ENCODE results near the gene DNAJC18. TPM values are rescaled to one million over a fixed set of nuclear protein-coding genes. Genes with fewer than 3 reads are reported as not detected.
"Not testable (repeated sequence)": the region's sequence is repeated elsewhere in the genome, so short reads cannot be mapped to it uniquely, and the experiment has no call there.

DNAJC18 gene
- total RNA-seq, 1 experiment from 2014 or later, result 12.5 TPM

DNA sequence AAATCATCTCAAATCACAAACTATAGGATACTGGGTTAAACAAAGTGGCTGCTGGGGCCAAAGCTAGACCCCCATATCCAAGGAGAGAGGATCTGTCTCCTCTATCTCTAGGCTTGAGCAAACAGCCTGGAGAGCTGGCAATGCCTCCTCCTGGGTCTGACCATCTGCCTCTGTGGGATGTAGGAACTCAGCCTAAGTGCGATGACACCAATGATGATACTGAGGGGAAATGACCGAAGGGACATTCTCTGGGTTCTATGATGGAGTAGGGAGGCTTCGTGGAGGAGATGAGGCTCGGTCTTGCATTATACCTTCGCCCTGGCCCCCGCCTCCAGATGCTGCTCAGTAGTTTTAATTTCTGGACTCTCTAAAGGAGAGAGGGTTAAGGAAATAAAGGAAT is 26.2 kb downstream of the DNAJC18 start:
- Histone ChIP-seq H3K27me3 (replicated peaks; ENCODE audit: control insufficient read depth, insufficient read depth, low read length) (no peaks in the 10 kb centered on the region), H3K4me1 (no peaks in the 10 kb centered on the region), H3K9me3 (no peaks in the 10 kb centered on the region), H3K4me3 (ENCODE audit: low read depth, low read length) (no peak overlapping the region), H3K36me3 (ENCODE audit: control insufficient read depth, insufficient read depth, low read length) (no peaks in the 10 kb centered on the region)
- TF ChIP-seq, protein P1, sequence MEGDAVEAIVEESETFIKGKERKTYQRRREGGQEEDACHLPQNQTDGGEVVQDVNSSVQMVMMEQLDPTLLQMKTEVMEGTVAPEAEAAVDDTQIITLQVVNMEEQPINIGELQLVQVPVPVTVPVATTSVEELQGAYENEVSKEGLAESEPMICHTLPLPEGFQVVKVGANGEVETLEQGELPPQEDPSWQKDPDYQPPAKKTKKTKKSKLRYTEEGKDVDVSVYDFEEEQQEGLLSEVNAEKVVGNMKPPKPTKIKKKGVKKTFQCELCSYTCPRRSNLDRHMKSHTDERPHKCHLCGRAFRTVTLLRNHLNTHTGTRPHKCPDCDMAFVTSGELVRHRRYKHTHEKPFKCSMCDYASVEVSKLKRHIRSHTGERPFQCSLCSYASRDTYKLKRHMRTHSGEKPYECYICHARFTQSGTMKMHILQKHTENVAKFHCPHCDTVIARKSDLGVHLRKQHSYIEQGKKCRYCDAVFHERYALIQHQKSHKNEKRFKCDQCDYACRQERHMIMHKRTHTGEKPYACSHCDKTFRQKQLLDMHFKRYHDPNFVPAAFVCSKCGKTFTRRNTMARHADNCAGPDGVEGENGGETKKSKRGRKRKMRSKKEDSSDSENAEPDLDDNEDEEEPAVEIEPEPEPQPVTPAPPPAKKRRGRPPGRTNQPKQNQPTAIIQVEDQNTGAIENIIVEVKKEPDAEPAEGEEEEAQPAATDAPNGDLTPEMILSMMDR (IDR thresholded peaks at IDR 0.05; ENCODE audit: insufficient read depth in 1 of 2, low read depth in 1 of 2, low read length in 1 of 2, severe bottlenecking in 1 of 2, unreplicated experiment in 1 of 2), result no peak
- no peak overlapping the region for H3K27ac Mint-ChIP-seq (ENCODE audit: unreplicated experiment)
- no peak overlapping the region for H3K4me3 Mint-ChIP-seq (ENCODE audit: unreplicated experiment)
- no TSS peak for BruUV-seq (replicated peaks)
- CTCF ChIA-PET, result no interaction called here
- no peak for DNase-seq
- H3K36me3 Mint-ChIP-seq (ENCODE audit: insufficient read depth, unreplicated experiment), result no peaks in the 10 kb centered on the region
- no peaks in the 10 kb centered on the region for H3K27me3 Mint-ChIP-seq (ENCODE audit: insufficient read depth, unreplicated experiment)
- intact Hi-C loops (cut with micrococcal nuclease; ENCODE audit: unreplicated experiment), result no loop called here
- H3K4me1 Mint-ChIP-seq (ENCODE audit: low read depth, unreplicated experiment), result no peaks in the 10 kb centered on the region
- H3K9me3 Mint-ChIP-seq (ENCODE audit: unreplicated experiment), result no peaks in the 10 kb centered on the region
- POLR2A ChIA-PET, result no interaction called here

DNA sequence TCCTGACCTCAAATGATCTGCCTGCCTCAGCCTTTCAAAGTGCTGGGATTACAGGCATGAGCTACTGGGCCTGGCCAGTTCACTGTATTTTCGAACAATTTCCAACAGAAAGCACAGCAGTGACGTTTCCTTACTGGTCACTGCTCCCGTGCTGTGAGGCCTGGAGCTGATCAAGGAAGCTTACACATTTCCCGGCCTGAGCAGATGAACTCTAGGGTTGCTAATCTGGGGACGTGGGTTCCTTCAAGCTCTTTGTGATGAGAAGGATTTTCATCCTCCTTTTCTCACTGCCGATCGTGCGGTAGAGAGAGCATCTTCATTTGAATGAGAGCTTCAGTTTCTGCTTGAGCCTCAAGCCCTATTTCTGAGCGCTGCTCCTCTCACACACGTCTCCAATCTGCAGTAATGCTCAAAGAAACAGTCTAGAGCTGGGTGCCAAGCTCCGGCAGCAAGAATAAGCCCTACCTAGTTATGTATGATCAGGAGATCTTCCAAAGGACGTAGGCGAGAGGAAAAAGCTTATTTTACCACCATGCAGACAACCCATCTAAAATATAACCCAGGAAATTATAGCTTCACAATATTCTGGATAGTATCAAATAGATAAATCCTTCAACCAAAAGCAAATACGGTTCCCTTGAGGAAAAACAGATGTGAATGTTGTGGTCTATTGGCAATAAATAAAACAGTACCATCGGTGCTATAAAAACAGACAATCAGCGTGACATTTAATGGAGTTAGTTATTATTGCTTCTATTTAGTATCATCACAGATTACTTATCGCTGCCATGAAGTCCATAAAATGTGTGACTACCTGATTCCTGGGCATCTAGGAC is 28.1 kb downstream of the DNAJC18 start:
- POLR2A ChIA-PET, result no interaction called here
- Histone ChIP-seq H3K9me3 (no peaks in the 10 kb centered on the region), H3K36me3 (ENCODE audit: control insufficient read depth, insufficient read depth, low read length) (no peaks in the 10 kb centered on the region), H3K4me3 (ENCODE audit: low read depth, low read length) (no peak overlapping the region), H3K4me1 (no peaks in the 10 kb centered on the region), H3K27me3 (replicated peaks; ENCODE audit: control insufficient read depth, insufficient read depth, low read length) (no peaks in the 10 kb centered on the region)
- BruUV-seq (replicated peaks), result no TSS peak
- no peaks in the 10 kb centered on the region for H3K27me3 Mint-ChIP-seq (ENCODE audit: insufficient read depth, unreplicated experiment)
- H3K4me3 Mint-ChIP-seq (ENCODE audit: unreplicated experiment), result no peak overlapping the region
- no peak overlapping the region for H3K27ac Mint-ChIP-seq (ENCODE audit: unreplicated experiment)
- no peaks in the 10 kb centered on the region for H3K36me3 Mint-ChIP-seq (ENCODE audit: insufficient read depth, unreplicated experiment)
- intact Hi-C loops (cut with micrococcal nuclease; ENCODE audit: unreplicated experiment), result no loop called here
- no peak for DNase-seq
- CTCF ChIA-PET, result interaction anchor here (0.5 to 1.1 kb wide), 4 partner anchors 9 to 658 kb away, joined by 3 read pairs; partner anchors contain the start of gene CTNNA1
- no peaks in the 10 kb centered on the region for H3K9me3 Mint-ChIP-seq (ENCODE audit: unreplicated experiment)
- TF ChIP-seq, protein P1 (IDR thresholded peaks at IDR 0.05; ENCODE audit: insufficient read depth in 1 of 2, low read depth in 1 of 2, low read length in 1 of 2, severe bottlenecking in 1 of 2, unreplicated experiment in 1 of 2), result no peak
- no peaks in the 10 kb centered on the region for H3K4me1 Mint-ChIP-seq (ENCODE audit: low read depth, unreplicated experiment)

DNA sequence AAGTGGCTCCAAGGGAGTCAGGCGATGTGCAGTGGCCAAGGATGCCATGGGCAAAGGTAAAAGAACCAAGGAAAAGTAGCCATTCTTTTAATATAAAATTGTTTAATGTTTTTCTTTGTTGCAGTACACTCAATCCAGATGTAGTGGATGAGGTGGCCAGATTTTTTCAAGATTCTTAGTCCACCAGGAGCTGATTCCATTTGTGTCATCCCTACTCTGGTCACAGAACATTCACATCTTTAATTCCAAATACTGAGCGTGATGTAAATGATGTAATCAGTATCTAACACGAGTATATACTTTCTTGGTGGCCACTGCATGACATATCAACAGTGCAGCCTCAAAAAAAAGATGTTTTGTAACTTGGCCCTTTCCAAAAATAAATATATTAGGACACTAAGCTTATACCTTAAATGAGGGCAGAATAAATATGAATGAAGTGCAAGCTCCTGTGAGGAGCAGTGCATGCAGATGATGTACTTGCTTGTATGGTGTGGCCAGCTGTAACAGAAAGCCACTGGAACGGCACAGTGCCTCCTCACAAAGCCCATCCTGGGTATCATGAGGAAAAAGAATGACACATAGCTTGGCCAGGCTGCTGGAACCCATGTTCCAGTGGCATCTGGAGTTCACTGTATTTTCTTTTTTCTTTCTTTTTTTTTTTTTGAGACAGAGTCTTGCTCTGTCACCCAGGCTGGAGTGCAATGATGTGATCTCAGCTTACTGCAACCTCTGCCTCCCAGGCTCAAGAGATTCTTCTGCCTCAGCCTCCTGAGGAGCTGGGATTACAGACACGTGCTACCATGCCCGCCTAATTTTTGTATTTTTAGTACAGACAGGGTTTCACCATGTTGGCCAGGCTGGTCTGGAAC is 29.0 kb downstream of the DNAJC18 start:
- H3K4me1 Mint-ChIP-seq (ENCODE audit: low read depth, unreplicated experiment), result no peaks in the 10 kb centered on the region
- H3K27me3 Mint-ChIP-seq (ENCODE audit: insufficient read depth, unreplicated experiment), result no peaks in the 10 kb centered on the region
- H3K4me1 ChIP-seq, result no peaks in the 10 kb centered on the region
- no peak overlapping the region for H3K4me3 ChIP-seq (ENCODE audit: low read depth, low read length)
- H3K4me3 Mint-ChIP-seq (ENCODE audit: unreplicated experiment), result no peak overlapping the region
- TF ChIP-seq, protein P1 (IDR thresholded peaks at IDR 0.05; ENCODE audit: insufficient read depth in 1 of 2, low read depth in 1 of 2, low read length in 1 of 2, severe bottlenecking in 1 of 2, unreplicated experiment in 1 of 2), result no peak
- H3K36me3 Mint-ChIP-seq (ENCODE audit: insufficient read depth, unreplicated experiment), result no peaks in the 10 kb centered on the region
- no peak overlapping the region for H3K27ac Mint-ChIP-seq (ENCODE audit: unreplicated experiment)
- CTCF ChIA-PET, result interaction anchor here (0.6 to 1.1 kb wide), 2 partner anchors 10 to 102 kb away, joined by 3 read pairs; no protein-coding TSS in a partner anchor
- no TSS peak for BruUV-seq (replicated peaks)
- POLR2A ChIA-PET, result no interaction called here
- no peaks in the 10 kb centered on the region for H3K9me3 ChIP-seq
- no peaks in the 10 kb centered on the region for H3K36me3 ChIP-seq (ENCODE audit: control insufficient read depth, insufficient read depth, low read length)
- DNase-seq, result no peak
- no peaks in the 10 kb centered on the region for H3K27me3 ChIP-seq (replicated peaks; ENCODE audit: control insufficient read depth, insufficient read depth, low read length)
- intact Hi-C loops (cut with micrococcal nuclease; ENCODE audit: unreplicated experiment), result no loop called here
- no peaks in the 10 kb centered on the region for H3K9me3 Mint-ChIP-seq (ENCODE audit: unreplicated experiment)

DNA sequence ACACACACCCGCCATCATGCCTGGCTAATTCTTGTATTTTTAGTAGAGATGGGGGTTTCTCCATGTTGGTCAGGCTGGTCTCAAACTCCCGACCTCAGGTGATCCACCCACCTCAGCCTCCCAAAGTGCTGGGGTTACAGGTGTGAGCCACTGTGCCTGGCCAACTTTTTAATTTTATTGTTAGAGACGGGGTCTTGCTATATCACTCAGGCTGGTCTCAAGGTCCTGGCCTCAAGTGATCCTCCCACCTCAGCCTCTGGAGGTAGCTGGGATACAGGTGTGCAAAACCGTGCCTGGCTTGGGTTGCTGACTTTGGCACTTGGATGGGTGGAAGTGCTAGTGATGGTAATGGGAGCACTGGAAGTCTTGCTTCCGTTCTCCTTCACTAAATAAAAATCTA is 30.2 kb downstream of the DNAJC18 start:
- BruUV-seq (replicated peaks); H3K4me3 ChIP-seq (ENCODE audit: low read depth, low read length); H3K36me3 Mint-ChIP-seq (ENCODE audit: insufficient read depth, unreplicated experiment); H3K27ac Mint-ChIP-seq (ENCODE audit: unreplicated experiment); intact Hi-C loops (cut with micrococcal nuclease; ENCODE audit: unreplicated experiment); H3K27me3 ChIP-seq (replicated peaks; ENCODE audit: control insufficient read depth, insufficient read depth, low read length); H3K9me3 ChIP-seq; H3K27me3 Mint-ChIP-seq (ENCODE audit: insufficient read depth, unreplicated experiment); CTCF ChIA-PET; H3K4me1 Mint-ChIP-seq (ENCODE audit: low read depth, unreplicated experiment); H3K4me1 ChIP-seq; POLR2A ChIA-PET; H3K9me3 Mint-ChIP-seq (ENCODE audit: unreplicated experiment); H3K36me3 ChIP-seq (ENCODE audit: control insufficient read depth, insufficient read depth, low read length); H3K4me3 Mint-ChIP-seq (ENCODE audit: unreplicated experiment); DNase-seq: not testable (repeated sequence)

All from Caco-2 (cell line).